ENCODE data around the gene IRGQ.

- no peak for TF ChIP-seq CTCF (IDR thresholded peaks at IDR 0.05)
- TF ChIP-seq POLR2A (IDR thresholded peaks at IDR 0.05) = no peak
- no peak for TF ChIP-seq POLR2AphosphoS5 (IDR thresholded peaks at IDR 0.05)
Measured at GRCh38 chr19:43572171-43572588, 23.8 kb downstream of the IRGQ start.

All from stomach (tissue), 4 donors.